ENCODE data around the gene COL1A2. TPM values are rescaled to one million over a fixed set of nuclear protein-coding genes. Genes with fewer than 3 reads are reported as not detected.

The COL1A2 gene
- total RNA-seq, 6 donors from 2014 or later = 40.0 to 607 (median 204) TPM

DNA sequence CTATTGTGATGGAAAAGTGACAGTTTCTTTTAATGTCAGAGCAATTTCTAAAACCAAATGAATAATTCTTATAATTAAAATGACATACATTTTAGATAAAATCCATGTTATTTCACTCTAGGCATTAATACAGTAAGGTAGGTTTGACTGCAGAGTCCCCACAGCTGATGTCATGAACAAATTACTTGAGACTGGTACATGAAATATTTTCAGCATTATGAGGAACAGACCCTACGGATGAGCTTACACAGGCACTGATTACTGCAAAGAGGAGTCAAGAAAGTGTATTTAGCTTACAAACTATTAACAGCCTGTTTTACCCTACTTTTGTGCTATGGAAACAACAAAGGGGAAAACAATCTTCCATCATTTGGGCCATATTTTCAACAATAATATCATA, 8.9 kb downstream of the COL1A2 start:
- H3K27ac ChIP-seq = no peak overlapping the region
- no peaks in the 10 kb centered on the region for H3K9me3 ChIP-seq
- TF ChIP-seq, protein P1, sequence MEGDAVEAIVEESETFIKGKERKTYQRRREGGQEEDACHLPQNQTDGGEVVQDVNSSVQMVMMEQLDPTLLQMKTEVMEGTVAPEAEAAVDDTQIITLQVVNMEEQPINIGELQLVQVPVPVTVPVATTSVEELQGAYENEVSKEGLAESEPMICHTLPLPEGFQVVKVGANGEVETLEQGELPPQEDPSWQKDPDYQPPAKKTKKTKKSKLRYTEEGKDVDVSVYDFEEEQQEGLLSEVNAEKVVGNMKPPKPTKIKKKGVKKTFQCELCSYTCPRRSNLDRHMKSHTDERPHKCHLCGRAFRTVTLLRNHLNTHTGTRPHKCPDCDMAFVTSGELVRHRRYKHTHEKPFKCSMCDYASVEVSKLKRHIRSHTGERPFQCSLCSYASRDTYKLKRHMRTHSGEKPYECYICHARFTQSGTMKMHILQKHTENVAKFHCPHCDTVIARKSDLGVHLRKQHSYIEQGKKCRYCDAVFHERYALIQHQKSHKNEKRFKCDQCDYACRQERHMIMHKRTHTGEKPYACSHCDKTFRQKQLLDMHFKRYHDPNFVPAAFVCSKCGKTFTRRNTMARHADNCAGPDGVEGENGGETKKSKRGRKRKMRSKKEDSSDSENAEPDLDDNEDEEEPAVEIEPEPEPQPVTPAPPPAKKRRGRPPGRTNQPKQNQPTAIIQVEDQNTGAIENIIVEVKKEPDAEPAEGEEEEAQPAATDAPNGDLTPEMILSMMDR (IDR thresholded peaks at IDR 0.05) = no peak
- TF ChIP-seq EP300 (IDR thresholded peaks at IDR 0.05) = no peak
- TF ChIP-seq POLR2A (IDR thresholded peaks at IDR 0.05) = no peak
- no peak for TF ChIP-seq POLR2AphosphoS5 (IDR thresholded peaks at IDR 0.05)
- ATAC-seq (ENCODE audit: low FRiP score in 2 of 2) (no peak), DNase-seq (no peak)
- 84 to 86% methylated on average over 1 of the region's 1 CpG for WGBS, 2 donors
- H3K36me3 ChIP-seq = peaks cover 0 to 21% (median 0%) of the 10 kb centered on the region in 4 donors
- H3K4me3 ChIP-seq = no peak overlapping the region
- peaks cover 0 to 6% (median 0%) of the 10 kb centered on the region in 4 donors for H3K4me1 ChIP-seq
- H3K27me3 ChIP-seq = no peaks in the 10 kb centered on the region

DNA sequence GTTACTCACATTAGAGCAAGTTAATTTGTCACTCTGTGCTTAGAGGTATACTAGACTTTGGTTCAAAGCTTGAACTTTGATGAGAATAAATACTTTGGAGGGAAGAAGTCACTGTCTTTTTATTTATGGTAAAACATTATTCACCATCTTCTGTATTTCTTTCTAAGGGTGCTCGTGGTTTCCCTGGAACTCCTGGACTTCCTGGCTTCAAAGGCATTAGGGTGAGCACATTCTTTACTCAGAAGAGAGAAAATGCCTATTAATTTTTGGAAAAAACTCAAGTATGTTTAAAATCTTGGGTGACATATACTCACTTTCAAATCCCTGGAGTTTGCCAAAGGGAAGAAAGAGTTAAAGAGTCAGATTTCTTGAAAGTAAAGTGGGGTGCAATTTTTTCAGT, 10.8 kb downstream of the COL1A2 start:
- DNase-seq = no peak
- Histone ChIP-seq H3K27me3 (no peaks in the 10 kb centered on the region), H3K27ac (no peak overlapping the region), H3K4me3 (no peak overlapping the region), H3K4me1 (peaks cover 0 to 6% (median 0%) of the 10 kb centered on the region in 4 donors), H3K36me3 (peaks cover 0 to 30% (median 0%) of the 10 kb centered on the region in 4 donors), H3K9me3 (no peaks in the 10 kb centered on the region)
- WGBS, 2 donors = 38% methylated on average over 1 of the region's 1 CpG
- no peak for ATAC-seq (ENCODE audit: low FRiP score in 2 of 2)
- TF ChIP-seq POLR2AphosphoS5 (IDR thresholded peaks at IDR 0.05) (no peak), EP300 (IDR thresholded peaks at IDR 0.05) (no peak), POLR2A (IDR thresholded peaks at IDR 0.05) (no peak)
- TF ChIP-seq, protein P1 (IDR thresholded peaks at IDR 0.05) = no peak

DNA sequence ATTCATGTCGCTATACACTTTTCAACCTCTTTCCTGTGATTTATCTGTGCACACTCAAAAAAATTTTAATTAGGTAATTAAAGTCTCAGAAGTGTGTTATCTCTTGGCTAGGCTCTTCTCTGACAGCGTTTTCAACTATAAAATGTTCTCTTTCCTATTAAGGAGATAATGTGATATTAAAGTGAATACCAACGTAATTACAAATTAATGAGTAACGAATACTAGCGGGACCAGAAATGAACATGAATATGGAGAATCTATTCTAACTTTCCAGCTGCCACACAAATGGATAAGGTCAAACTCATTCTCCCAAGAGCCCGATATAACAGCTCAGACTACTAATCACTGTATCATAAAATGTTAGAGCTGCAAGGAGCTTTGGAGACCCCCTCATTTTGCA, 12.0 kb downstream of the COL1A2 start:
- no peak overlapping the region for H3K27ac ChIP-seq
- no peaks in the 10 kb centered on the region for H3K27me3 ChIP-seq
- H3K9me3 ChIP-seq = no peaks in the 10 kb centered on the region
- ATAC-seq (ENCODE audit: low FRiP score in 2 of 2) (no peak), DNase-seq (no peak)
- H3K36me3 ChIP-seq = peaks cover 0 to 30% (median 0%) of the 10 kb centered on the region in 4 donors
- H3K4me3 ChIP-seq = no peak overlapping the region
- 81 to 86% methylated on average over 6 of the region's 6 CpGs for WGBS, 2 donors
- no peaks in the 10 kb centered on the region for H3K4me1 ChIP-seq
- TF ChIP-seq EP300 (IDR thresholded peaks at IDR 0.05) (no peak), POLR2A (IDR thresholded peaks at IDR 0.05) (no peak), POLR2AphosphoS5 (IDR thresholded peaks at IDR 0.05) (no peak)
- TF ChIP-seq, protein P1 (IDR thresholded peaks at IDR 0.05) = no peak

DNA sequence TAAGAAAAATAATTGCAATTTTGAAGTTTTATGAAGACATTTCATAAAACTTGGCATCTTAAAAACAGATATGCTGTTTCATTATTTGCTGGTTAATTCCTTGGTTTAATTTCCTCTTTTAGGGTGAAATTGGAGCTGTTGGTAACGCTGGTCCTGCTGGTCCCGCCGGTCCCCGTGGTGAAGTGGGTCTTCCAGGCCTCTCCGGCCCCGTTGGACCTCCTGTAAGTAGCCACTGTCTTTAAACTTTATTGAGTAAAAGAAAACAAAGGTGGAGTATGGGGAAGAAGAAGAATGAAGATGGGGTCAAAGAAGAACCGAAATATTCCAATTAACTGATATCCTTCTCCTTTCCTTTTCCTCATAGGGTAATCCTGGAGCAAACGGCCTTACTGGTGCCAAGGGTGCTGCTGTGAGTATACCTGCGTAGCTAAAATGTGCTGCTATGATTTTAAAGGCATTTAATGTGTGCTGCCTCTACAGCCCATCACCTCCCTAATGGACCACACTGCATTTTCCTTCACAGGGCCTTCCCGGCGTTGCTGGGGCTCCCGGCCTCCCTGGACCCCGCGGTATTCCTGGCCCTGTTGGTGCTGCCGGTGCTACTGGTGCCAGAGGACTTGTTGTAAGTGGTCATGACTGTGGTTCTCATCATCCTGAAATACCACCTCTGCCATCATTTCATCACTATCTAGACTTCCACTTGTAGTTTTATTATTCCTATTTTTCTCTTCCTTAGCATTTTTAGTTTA, 14.7 kb downstream of the COL1A2 start:
- Histone ChIP-seq H3K36me3 (peaks cover 0 to 29% (median 0%) of the 10 kb centered on the region in 4 donors), H3K27ac (no peak overlapping the region), H3K27me3 (no peaks in the 10 kb centered on the region), H3K4me3 (no peak overlapping the region), H3K4me1 (no peaks in the 10 kb centered on the region), H3K9me3 (no peaks in the 10 kb centered on the region)
- 84 to 85% methylated on average over 15 of the region's 15 CpGs for WGBS, 2 donors
- ATAC-seq (ENCODE audit: low FRiP score in 2 of 2) = peak in 1 of 2 donors; percentile 23
- peak in 1 of 2 donors; percentile 65 for DNase-seq
- TF ChIP-seq, protein P1 (IDR thresholded peaks at IDR 0.05) = no peak
- TF ChIP-seq POLR2AphosphoS5 (IDR thresholded peaks at IDR 0.05) = no peak
- no peak for TF ChIP-seq POLR2A (IDR thresholded peaks at IDR 0.05)
- TF ChIP-seq EP300 (IDR thresholded peaks at IDR 0.05) = no peak
